Fibroblast of lung (primary cell): Measurements from ENCODE around the gene DOK5.

ENCODE experiments used
- EZH2 ChIP-seq: IDR thresholded peaks from 2 replicates; pipeline ENCODE4 v1.5.1; 2012; ENCODE audit warnings: low read length, control low read depth, mild to moderate bottlenecking; ENCODE audit errors: missing control alignments
- TF ChIP-seq, protein P1 (sequence below), 2 donors: IDR thresholded peaks in 1 of 2; conservative IDR thresholded peaks in 1 of 2; 1 replicate in 1 of 2; 2 replicates in 1 of 2; pipeline ENCODE4 v1.5.1; 2011 to 2012; ENCODE audit warnings: low read length in 2 of 2, control low read depth in 1 of 2, inconsistent platforms in 1 of 2, low read depth in 1 of 2, mild to moderate bottlenecking in 1 of 2

DNA sequence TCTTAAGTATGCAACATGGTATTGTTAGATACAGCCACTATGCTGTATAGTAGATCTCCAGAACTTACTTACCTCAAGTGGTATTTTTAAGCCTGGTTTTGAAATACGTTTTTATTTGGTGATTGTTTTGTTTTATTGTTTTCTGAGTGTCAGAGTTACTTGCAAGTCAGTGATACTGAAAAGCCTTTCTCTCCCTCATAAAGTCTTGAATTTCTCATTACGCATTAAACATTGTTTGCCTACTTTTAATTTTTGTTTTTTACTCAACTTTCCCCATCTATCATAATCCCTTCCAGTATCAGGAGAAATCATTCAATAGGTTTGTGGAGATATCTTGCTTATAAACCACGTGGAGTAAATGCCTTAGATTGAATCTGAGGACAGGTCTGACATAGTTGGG lies 214.9 kb downstream of the DOK5 start:
- no peak for TF ChIP-seq EZH2
- TF ChIP-seq, protein P1, sequence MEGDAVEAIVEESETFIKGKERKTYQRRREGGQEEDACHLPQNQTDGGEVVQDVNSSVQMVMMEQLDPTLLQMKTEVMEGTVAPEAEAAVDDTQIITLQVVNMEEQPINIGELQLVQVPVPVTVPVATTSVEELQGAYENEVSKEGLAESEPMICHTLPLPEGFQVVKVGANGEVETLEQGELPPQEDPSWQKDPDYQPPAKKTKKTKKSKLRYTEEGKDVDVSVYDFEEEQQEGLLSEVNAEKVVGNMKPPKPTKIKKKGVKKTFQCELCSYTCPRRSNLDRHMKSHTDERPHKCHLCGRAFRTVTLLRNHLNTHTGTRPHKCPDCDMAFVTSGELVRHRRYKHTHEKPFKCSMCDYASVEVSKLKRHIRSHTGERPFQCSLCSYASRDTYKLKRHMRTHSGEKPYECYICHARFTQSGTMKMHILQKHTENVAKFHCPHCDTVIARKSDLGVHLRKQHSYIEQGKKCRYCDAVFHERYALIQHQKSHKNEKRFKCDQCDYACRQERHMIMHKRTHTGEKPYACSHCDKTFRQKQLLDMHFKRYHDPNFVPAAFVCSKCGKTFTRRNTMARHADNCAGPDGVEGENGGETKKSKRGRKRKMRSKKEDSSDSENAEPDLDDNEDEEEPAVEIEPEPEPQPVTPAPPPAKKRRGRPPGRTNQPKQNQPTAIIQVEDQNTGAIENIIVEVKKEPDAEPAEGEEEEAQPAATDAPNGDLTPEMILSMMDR (conservative IDR thresholded peaks at IDR 0.05 in 1 of 2, IDR thresholded peaks at IDR 0.05 in 1 of 2; ENCODE audit: low read depth in 1 of 2, low read length in 2 of 2) = no peak
